K562 (cell line): Measurements from ENCODE around the gene NSMF. TPM values are rescaled to one million over a fixed set of nuclear protein-coding genes. Genes with fewer than 3 reads are reported as not detected.

Source experiments
- DPF2 ChIP-seq: fragments of 450-650 bp; IDR thresholded peaks from 2 replicates; pipeline ENCODE4 v1.6.1; 2016
- E2F4 ChIP-seq: sonication (generic); formaldehyde crosslinking; IDR thresholded peaks from 2 replicates; pipeline ENCODE4 v1.8.0; 2022; ENCODE audit warnings: mild to moderate bottlenecking, low read depth, missing genetic modification reagents
- FOSL1 ChIP-seq: fragments of 200-800 bp; sonication (Bioruptor generic); conservative IDR thresholded peaks from 2 replicates; pipeline ENCODE4 v1.6.1; 2016; ENCODE audit warnings: missing genetic modification characterization, missing compliant biosample characterization
- HDAC1 ChIP-seq, 2 experiments: fragments of 450-650 bp; IDR thresholded peaks; 2 replicates each; pipeline ENCODE4 v1.6.1; 2016 to 2017; ENCODE audit warnings: inconsistent platforms in 1 of 2, mild to moderate bottlenecking in 1 of 2, moderate library complexity in 1 of 2
- HOXB6 ChIP-seq: fragments of 250-450 bp; sonication (Bioruptor Pico); IDR thresholded peaks from 2 replicates; pipeline ENCODE4 v1.5.1; 2022; ENCODE audit warnings: mild to moderate bottlenecking, borderline replicate concordance
- JUND ChIP-seq, 2 experiments: IDR thresholded peaks; 2 replicates in 1 of 2; 3 replicates in 1 of 2; pipeline ENCODE4 v1.6.1; 2011; ENCODE audit warnings: borderline replicate concordance in 2 of 2, low read depth in 2 of 2, low read length in 2 of 2, improper control_type of control experiment in 1 of 2, missing biosample characterization in 1 of 2, missing genetic modification characterization in 1 of 2, missing genetic modification reagents in 1 of 2
- KDM1A ChIP-seq, 2 experiments: fragments of 450-650 bp; IDR thresholded peaks; 2 replicates each; pipeline ENCODE4 v1.6.1; 2016; ENCODE audit warnings: mild to moderate bottlenecking in 2 of 2
- MAFF ChIP-seq: IDR thresholded peaks from 2 replicates; pipeline ENCODE4 v1.6.1; 2012; ENCODE audit warnings: low read length, improper control_type of control experiment
- MNT ChIP-seq, 2 experiments: fragments of 450-650 bp; conservative IDR thresholded peaks; 2 replicates each; pipeline ENCODE4 v1.6.1; 2017; ENCODE audit warnings: mild to moderate bottlenecking in 2 of 2, moderate library complexity in 2 of 2
- NCOA1 ChIP-seq: fragments of 450-650 bp; IDR thresholded peaks from 2 replicates; pipeline ENCODE4 v1.6.1; 2016; ENCODE audit warnings: low read depth
- NFYB ChIP-seq: IDR thresholded peaks from 2 replicates; pipeline ENCODE4 v1.6.1; 2011; ENCODE audit warnings: mild to moderate bottlenecking, moderate library complexity; ENCODE audit not compliant: insufficient read length; ENCODE audit errors: extremely low read depth
- PTRF ChIP-seq: fragments of 450-650 bp; IDR thresholded peaks from 2 replicates; pipeline ENCODE4 v1.6.1; 2016; ENCODE audit warnings: mild to moderate bottlenecking, missing genetic modification characterization, missing compliant biosample characterization
- SMARCE1 ChIP-seq: fragments of 450-650 bp; IDR thresholded peaks from 2 replicates; pipeline ENCODE4 v1.7.1; 2016; ENCODE audit warnings: mild to moderate bottlenecking
- SREBF1 ChIP-seq: fragments of 150-350 bp; IDR thresholded peaks from 2 replicates; pipeline ENCODE4 v1.6.1; 2014; ENCODE audit warnings: antibody characterized with exemption, low read depth, low read length, borderline replicate concordance
- TAF1 ChIP-seq: IDR thresholded peaks from 2 replicates; pipeline ENCODE4 v1.6.1; 2011; ENCODE audit warnings: mild to moderate bottlenecking, low read length, moderate library complexity; ENCODE audit not compliant: insufficient read depth, control insufficient read depth, severe bottlenecking; ENCODE audit errors: extremely low read depth
- ZEB2 ChIP-seq: fragments of 450-650 bp; IDR thresholded peaks from 2 replicates; pipeline ENCODE4 v1.6.1; 2016
- ZNF316 ChIP-seq: fragments of 450-650 bp; IDR thresholded peaks from 2 replicates; pipeline ENCODE4 v1.6.1; 2016
- ZNF699 ChIP-seq: fragments of 250-450 bp; sonication (Bioruptor Pico); IDR thresholded peaks from 2 replicates; pipeline ENCODE4 v1.8.0; 2021; ENCODE audit warnings: mild to moderate bottlenecking, moderate library complexity; ENCODE audit not compliant: insufficient replicate concordance
- polyA plus RNA-seq, 8 experiments: library from polyadenylated mRNA; depleted of rRNA in 4 of 8; stranded (reverse) in 5 of 8; unstranded in 3 of 8; fragments of >200 nt; fragmentation: Nextera tagmentation in 2 of 8; fragmentation: Illumina TruSeq in 1 of 8; extraction: Ambion mirVana in 2 of 8; extraction: Trizol in 1 of 8; gene quantifications; 2 replicates each; pipeline versions ENCODE4 v1.2.1 to v1.2.3, GENCODE V29; 2011 to 2014; ENCODE audit warnings: inconsistent platforms in 1 of 8, missing spikeins in 1 of 8
- total RNA-seq, 7 experiments: library from RNA; depleted of rRNA in 6 of 7; stranded (reverse); fragments of >200 nt in 6 of 7; fragmentation: Illumina TruSeq in 2 of 7; extraction: Trizol in 2 of 7; gene quantifications; 2 replicates each; pipeline versions ENCODE4 v1.2.1 to v1.2.3, GENCODE V29; 2011 to 2021; ENCODE audit warnings: low replicate concordance in 1 of 7
- TF ChIP-seq, protein P1 (sequence below), 2 experiments: fragments of 450-650 bp in 1 of 2; IDR thresholded peaks; 2 replicates each; pipeline ENCODE4 v1.6.1; 2011 to 2017; ENCODE audit warnings: low read depth in 2 of 2, antibody characterized with exemption in 1 of 2, borderline replicate concordance in 1 of 2, low read length in 1 of 2, mild to moderate bottlenecking in 1 of 2, mixed read lengths in 1 of 2; ENCODE audit not compliant: control insufficient read depth in 1 of 2
- TF ChIP-seq, protein P2 (sequence below): fragments of 250-450 bp; sonication (Bioruptor Pico); IDR thresholded peaks from 2 replicates; pipeline ENCODE4 v1.8.0; 2021; ENCODE audit warnings: mild to moderate bottlenecking, moderate library complexity

The NSMF gene
- total and polyA plus RNA-seq, 9 of the 15 experiments (the other 6 are each of a cell fraction or from before 2014, with no cell fraction given) = 0.20 to 82.7 (median 29.3) TPM

DNA sequence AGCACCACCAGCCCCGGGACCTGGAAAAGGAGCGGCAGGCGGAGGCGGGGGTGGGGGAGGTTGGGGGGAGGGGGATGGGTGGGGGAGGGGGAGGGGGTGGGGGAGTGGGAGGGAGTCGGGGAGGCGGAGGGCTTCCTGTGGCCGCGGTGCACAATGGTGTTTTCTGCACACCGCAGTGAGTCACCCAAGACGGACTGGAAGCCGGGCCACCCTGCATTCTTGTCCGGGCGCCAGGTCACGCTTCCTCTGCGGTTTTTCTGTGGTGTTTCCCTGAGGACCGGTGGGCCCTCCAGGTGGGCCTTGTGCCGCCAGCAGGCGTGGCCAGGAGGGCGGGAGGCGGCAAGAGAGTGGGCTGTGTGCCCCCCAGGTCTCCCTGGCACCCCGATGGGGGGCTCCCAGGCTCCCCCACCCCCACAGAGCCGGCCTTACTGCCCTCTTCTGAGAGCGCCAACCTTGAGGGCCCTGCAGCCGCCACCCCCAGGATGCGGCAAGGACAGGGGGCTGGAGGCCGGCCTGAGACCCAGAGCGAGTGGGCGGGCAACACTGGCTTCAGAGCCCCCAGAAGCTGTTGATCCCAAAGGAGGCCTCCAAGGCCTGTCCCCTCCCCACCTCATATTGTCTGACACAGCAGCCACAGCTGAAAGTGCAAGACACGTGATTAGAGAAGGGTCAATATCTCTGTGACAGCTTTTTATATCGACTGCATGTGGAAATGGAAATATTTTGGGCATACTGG, 47.3 kb downstream of the NSMF start (continued):
- TF ChIP-seq MAFF = no peak
- TF ChIP-seq NCOA1 = no peak
- no peak for TF ChIP-seq TAF1
- no peak for TF ChIP-seq PTRF (tag)
- peak; percentile 48; the same call in 1 of the 2 replicates for TF ChIP-seq DPF2
- TF ChIP-seq E2F4 = no peak
- TF ChIP-seq, protein P1, sequence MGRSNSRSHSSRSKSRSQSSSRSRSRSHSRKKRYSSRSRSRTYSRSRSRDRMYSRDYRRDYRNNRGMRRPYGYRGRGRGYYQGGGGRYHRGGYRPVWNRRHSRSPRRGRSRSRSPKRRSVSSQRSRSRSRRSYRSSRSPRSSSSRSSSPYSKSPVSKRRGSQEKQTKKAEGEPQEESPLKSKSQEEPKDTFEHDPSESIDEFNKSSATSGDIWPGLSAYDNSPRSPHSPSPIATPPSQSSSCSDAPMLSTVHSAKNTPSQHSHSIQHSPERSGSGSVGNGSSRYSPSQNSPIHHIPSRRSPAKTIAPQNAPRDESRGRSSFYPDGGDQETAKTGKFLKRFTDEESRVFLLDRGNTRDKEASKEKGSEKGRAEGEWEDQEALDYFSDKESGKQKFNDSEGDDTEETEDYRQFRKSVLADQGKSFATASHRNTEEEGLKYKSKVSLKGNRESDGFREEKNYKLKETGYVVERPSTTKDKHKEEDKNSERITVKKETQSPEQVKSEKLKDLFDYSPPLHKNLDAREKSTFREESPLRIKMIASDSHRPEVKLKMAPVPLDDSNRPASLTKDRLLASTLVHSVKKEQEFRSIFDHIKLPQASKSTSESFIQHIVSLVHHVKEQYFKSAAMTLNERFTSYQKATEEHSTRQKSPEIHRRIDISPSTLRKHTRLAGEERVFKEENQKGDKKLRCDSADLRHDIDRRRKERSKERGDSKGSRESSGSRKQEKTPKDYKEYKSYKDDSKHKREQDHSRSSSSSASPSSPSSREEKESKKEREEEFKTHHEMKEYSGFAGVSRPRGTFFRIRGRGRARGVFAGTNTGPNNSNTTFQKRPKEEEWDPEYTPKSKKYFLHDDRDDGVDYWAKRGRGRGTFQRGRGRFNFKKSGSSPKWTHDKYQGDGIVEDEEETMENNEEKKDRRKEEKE (IDR thresholded peaks at IDR 0.05; ENCODE audit: borderline replicate concordance in 1 of 2, control insufficient read depth in 1 of 2, low read depth in 2 of 2, low read length in 1 of 2) = no peak
- TF ChIP-seq HOXB6 (CRISPR knock-in tag) = no peak
- TF ChIP-seq FOSL1 (tag) = peak; percentile 79
- TF ChIP-seq, protein P2, sequence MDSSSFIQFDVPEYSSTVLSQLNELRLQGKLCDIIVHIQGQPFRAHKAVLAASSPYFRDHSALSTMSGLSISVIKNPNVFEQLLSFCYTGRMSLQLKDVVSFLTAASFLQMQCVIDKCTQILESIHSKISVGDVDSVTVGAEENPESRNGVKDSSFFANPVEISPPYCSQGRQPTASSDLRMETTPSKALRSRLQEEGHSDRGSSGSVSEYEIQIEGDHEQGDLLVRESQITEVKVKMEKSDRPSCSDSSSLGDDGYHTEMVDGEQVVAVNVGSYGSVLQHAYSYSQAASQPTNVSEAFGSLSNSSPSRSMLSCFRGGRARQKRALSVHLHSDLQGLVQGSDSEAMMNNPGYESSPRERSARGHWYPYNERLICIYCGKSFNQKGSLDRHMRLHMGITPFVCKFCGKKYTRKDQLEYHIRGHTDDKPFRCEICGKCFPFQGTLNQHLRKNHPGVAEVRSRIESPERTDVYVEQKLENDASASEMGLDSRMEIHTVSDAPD (CRISPR knock-in tag) = peak; percentile 9; the same call in 1 of the 2 replicates
- TF ChIP-seq SREBF1 = no peak
- peak in 1 of 2 experiments; percentile 60; a peak in 1 of 4 replicates for TF ChIP-seq KDM1A (IDR thresholded peaks at IDR 0.05)
- peak in 1 of 2 experiments; percentile 11; a peak in 1 of 4 replicates for TF ChIP-seq HDAC1 (IDR thresholded peaks at IDR 0.05)
- peak; percentile 60; the same call in 1 of the 2 replicates for TF ChIP-seq SMARCE1
- TF ChIP-seq MNT (conservative IDR thresholded peaks at IDR 0.05) = peak in 1 of 2 experiments; percentile 46; a peak in 1 of 4 replicates
- no peak for TF ChIP-seq NFYB
- TF ChIP-seq JUND (IDR thresholded peaks at IDR 0.05; ENCODE audit: borderline replicate concordance, low read depth, low read length) = peak; percentile 91
- peak; percentile 62; the same call in 1 of the 3 replicates for TF ChIP-seq JUND (tag; IDR thresholded peaks at IDR 0.05; ENCODE audit: borderline replicate concordance, low read depth, low read length)
- TF ChIP-seq ZNF316 = no peak
- TF ChIP-seq ZEB2 = 0 out of 2 replicates have a peak, but pooled peaks have one; percentile 39
- no peak for TF ChIP-seq ZNF699
